T-helper 9 cell (primary cell): Measurements from ENCODE around the gene TBCK.
"Not testable (repeated sequence)": the region's sequence is repeated elsewhere in the genome, so short reads cannot be mapped to it uniquely, and the experiment has no call there.

Source experiments
- DNase-seq: peaks from one replicate; pipeline ENCODE4 v3.0.0-alpha.2; 2020

The TBCK gene

GRCh38 chr4:106284227-106284626 is 31.8 kb downstream of the TBCK start:
- no peak for DNase-seq

- no peak for DNase-seq
These were observed 38.8 kb downstream of the TBCK start for GRCh38 chr4:106277140-106277675.

GRCh38 chr4:106273831-106274230 is 42.2 kb downstream of the TBCK start:
- no peak for DNase-seq

GRCh38 chr4:106270736-106271135 is 45.3 kb downstream of the TBCK start:
- no peak for DNase-seq

- no peak for DNase-seq
These were observed 46.3 kb downstream of the TBCK start for GRCh38 chr4:106269711-106270110.

GRCh38 chr4:106268786-106269185 is 47.2 kb downstream of the TBCK start:
- no peak for DNase-seq

GRCh38 chr4:106266201-106266600 is 49.8 kb downstream of the TBCK start:
- DNase-seq = no peak

GRCh38 chr4:106264331-106264728 is 51.7 kb downstream of the TBCK start:
- no peak for DNase-seq

- no peak for DNase-seq
These were observed 52.2 kb downstream of the TBCK start for GRCh38 chr4:106263594-106264330.

- no peak for DNase-seq
These were observed 54.0 kb downstream of the TBCK start for GRCh38 chr4:106261980-106262379.

- DNase-seq = no peak
These were observed 57.6 kb downstream of the TBCK start for GRCh38 chr4:106258145-106259045.

- no peak for DNase-seq
These were observed 59.8 kb downstream of the TBCK start for GRCh38 chr4:106256190-106256589.

- DNase-seq = no peak
These were observed 60.8 kb downstream of the TBCK start for GRCh38 chr4:106255195-106255594.

GRCh38 chr4:106253364-106254129 is 62.5 kb downstream of the TBCK start:
- DNase-seq = no peak

GRCh38 chr4:106247600-106247999 is 68.4 kb downstream of the TBCK start:
- DNase-seq = no peak

- no peak for DNase-seq
These were observed 69.6 kb downstream of the TBCK start for GRCh38 chr4:106246441-106246840.

GRCh38 chr4:106245176-106245575 is 70.8 kb downstream of the TBCK start:
- DNase-seq = no peak

GRCh38 chr4:106240699-106241098 is 75.3 kb downstream of the TBCK start:
- no peak for DNase-seq

- no peak for DNase-seq
These were observed 77.1 kb downstream of the TBCK start for GRCh38 chr4:106238820-106239420.

- DNase-seq = no peak
These were observed 84.1 kb downstream of the TBCK start for GRCh38 chr4:106231931-106232330.

- DNase-seq = no peak
These were observed 93.5 kb downstream of the TBCK start for GRCh38 chr4:106222548-106222947.

GRCh38 chr4:106213291-106213690 is 102.7 kb downstream of the TBCK start:
- not testable (repeated sequence) for DNase-seq

- DNase-seq = no peak
These were observed 106.0 kb downstream of the TBCK start for GRCh38 chr4:106210021-106210420.
